SK-N-DZ (cell line): ENCODE measurements around the gene ARHGAP20.
"Not testable (repeated sequence)": the region's sequence is repeated elsewhere in the genome, so short reads cannot be mapped to it uniquely, and the experiment has no call there.

Experiments
- DNase-seq: peaks from one replicate; pipeline ENCODE4 v3.0.0-alpha.2; 2015; ENCODE audit warnings: low spot score

ARHGAP20 gene

GRCh38 chr11:110715541-110715940 is 3.3 kb upstream of the ARHGAP20 start:
- DNase-seq = no peak

DNA sequence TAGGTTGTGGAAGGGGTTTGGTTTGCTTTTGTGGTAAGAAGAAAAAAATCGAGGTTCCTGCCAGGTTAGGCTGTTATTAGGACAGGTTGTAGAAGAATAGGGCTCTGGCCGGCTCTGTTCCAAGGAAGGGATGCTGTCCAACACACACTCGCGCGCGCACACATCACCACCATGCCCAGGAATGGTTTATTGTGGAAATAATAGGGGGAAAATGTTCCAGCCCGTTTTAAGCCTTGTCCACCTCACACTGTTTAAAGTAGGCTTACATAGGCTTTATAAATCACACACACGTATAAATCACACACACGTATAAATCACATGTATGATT is 1.2 kb upstream of the ARHGAP20 start:
- DNase-seq = no peak

DNA sequence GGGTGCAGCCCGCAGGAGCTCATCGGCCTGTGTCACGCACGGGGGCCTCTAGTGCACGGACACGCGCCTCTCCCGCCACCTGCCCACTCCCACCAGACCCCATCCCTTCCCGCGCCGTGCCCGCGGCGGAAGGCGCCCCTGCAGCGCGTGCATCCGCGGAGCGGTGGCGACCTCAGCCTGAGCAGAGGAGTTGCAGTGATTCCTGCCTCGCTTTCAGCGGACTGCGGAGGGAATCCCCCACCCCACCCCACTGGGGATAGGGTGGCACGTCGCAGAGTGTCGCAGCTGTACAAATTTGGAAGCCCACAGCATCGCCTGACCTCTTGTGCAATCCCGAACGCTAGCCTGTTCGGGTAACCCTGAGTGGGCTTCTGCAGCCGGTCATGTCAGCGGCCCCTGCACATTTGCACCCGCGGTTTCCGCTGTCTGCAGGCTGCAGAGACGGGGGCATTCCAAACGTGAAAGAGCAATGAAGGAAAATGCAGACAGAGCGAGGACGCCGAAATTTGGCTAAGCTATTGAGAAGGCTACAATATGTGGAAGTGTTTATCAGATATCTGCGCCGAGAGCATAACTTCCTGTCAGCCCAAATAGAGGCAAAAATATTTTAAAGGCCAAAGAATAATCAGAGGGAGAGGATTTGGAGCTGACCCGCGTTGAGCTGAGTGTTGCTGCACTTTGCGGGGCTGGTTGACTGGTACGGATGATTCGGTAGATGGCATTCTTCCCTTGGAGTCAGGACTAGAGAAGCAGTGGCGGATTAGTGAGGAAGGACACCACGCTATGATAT is 617 bp upstream of the ARHGAP20 start:
- peak; percentile 12 for DNase-seq

- DNase-seq = no peak
These were observed 825 bp downstream of the ARHGAP20 start for GRCh38 chr11:110711448-110711775.

DNA sequence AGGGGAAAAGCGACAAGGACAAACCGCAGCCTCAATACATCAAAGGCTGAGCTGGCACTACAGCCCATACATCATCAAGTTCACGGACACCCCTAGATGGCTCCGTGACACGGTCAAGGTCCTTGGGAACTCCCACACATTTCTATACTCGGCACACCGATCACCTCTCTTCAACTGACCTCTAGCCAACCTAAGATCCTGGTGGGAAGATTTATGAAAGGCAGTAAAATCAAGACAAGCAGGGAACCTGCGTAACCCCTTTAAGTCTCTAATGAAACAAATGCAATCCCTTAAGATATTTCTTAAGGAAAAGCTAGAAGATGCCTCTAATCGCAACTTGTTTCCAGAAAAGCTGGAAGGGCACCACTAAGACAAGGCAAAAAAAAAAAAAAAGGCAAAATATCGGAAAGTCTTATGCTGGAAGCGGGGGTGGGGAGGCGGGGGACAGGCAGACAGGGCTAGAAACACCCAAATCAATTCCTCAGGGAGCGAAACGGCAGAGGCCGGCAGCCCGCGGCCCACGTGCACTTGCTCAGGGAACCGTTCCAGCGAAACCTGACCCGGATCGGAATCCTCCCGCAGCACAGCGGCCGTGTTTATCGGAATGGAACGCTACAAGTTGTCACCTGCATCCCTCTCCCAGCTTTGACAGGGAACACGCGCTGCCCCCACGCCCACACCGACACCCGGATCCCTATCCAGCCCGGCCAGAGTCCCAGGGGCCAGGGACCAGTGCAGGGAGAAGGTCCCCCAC is 1.4 kb downstream of the ARHGAP20 start:
- DNase-seq = no peak

GRCh38 chr11:110704210-110704864 is 7.9 kb downstream of the ARHGAP20 start:
- DNase-seq = no peak

DNA sequence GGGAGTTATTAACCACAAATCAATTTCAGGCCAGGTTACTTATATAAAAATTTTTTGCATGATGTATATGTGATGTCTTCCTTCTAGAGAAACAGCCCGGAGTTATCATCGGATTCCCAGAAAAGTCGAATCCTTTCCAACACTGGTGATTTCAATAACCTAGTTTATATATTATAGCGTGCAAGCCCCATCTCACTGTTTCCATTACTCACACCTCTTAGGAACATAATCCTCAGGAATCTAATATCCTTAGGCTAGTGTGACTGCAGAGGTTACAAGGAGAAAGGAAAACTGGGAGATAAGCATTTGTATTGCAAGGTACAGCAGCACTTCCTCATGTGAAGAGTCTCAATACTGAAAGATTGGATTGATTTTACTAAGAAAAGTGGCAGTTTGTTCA is 20.3 kb downstream of the ARHGAP20 start:
- no peak for DNase-seq

GRCh38 chr11:110689306-110689705 is 22.9 kb downstream of the ARHGAP20 start:
- DNase-seq = no peak

DNA sequence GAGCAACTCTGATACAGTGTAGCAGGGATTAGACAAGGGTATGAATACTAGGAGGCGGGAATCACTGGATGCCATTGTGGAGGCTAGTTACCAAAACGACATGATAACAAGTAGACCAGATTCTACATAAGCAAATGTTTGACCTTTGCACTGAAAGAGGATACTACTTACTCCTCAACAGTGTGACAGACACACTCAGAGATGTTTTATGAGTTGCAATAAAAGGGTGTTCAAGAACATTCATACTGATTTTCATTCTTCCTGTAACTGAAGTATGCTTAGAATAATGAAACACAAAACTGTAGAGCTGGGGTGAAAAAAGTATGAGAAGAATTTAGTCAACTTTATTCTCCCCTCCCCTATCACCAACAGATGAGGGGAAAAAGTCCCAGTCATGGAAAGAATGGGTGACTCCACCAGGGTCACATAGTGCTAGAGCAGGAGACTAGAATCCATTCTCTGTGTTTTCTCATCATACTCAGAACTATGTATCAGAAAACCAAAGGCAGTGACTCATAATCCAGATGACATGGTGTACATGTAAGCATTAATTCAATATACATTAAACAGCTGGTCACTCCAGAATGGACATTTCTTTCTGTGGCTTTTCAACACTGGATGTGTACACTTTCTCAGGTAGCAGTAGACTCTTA is 32.8 kb downstream of the ARHGAP20 start:
- no peak for DNase-seq

DNA sequence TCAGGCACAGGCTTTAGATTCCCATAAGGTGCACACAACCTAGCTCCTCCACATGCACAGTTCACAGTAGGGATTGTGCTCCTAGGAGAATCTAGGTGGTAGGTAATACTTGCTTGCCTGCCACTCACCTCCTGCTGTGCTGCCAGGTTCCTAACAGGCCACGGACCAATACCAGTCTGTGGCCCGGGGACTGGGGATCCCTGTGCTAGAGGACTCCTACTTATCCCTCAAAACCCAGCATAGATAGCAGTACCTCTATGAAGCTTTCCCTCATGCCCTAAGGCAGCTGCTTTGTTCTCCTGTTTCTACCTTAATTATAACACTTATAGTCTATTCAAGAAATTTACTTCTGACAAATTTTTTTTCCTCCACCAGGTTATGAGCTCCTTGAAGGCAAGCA is 36.7 kb downstream of the ARHGAP20 start:
- DNase-seq = no peak

GRCh38 chr11:110665689-110666465 is 46.4 kb downstream of the ARHGAP20 start:
- no peak for DNase-seq

- DNase-seq = no peak
These were observed 56.3 kb downstream of the ARHGAP20 start for GRCh38 chr11:110655967-110656366.

DNA sequence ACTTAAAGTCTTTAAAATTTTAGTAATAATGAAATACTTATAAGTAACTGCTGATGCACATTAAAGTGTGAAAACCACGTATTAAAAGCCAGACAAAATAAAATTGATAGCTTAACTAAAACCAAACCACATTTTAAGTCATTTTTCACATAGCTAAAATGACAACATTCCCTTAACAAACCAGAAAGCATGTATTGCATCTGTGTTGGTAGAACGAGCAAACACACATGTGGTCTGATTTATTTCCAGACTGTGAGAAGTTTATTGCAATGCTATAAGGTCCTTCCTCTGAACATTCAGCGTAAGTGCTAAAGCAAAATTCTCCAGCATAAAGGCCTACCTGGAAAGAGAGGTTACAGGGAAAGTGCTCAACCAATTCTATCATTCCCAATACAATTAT is 57.8 kb downstream of the ARHGAP20 start:
- DNase-seq = no peak

DNA sequence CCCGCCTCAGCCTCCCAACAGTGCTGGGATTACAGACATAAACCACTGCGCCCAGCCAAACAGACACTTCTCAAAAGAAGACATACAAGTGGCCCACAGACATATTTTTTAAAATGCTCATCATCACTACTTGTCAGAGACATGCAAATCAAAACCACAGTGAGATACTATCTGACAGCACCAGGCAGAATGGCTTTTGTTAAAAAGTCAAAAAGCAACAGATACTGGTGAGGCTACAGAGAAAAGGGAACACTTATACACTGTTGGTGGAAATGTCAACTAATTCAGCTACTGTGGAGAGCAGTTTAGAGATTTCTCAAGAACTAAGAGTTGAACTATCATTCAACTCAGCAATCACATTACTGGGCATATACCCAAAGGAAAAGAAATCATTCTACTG is 67.0 kb downstream of the ARHGAP20 start:
- no peak for DNase-seq

DNA sequence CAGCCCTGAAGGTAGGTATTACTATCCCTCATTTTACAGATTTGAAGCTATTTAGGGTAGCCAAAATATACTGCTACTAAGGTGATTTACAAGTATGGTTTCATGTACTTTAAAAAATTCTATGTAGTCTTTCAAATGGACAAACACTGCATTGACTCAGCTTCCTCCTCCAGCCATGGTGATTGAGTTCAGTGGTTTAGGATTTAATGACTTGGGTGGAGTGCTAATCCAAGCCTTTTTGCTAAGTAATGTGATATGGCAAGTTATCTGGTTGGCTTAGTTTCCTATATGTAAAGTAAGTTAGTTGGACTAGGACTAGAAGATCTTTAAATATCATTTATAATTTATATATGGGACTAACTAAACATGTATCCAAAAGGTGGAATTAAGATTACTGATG is 77.9 kb downstream of the ARHGAP20 start:
- no peak for DNase-seq

DNA sequence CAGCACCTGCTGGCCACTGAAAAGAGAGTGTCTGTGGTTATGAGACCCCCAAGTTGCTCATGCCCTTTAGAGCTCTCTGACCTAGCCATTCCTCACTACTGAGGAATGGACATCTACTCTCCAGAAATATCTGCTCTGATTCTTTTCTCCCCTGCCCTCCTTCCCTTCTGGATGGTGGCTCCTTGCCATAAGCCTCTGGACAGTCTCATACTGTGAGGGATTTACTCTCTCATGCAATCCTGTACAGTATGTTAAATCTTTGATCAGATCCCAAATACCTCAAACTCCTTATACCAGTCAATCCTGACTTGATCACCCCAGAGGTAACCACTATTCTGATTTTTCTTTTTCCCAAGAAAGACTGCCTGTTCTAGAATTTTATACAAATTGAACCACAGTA is 80.7 kb downstream of the ARHGAP20 start:
- no peak for DNase-seq

- no peak for DNase-seq
These were observed 82.6 kb downstream of the ARHGAP20 start for GRCh38 chr11:110629594-110629993.

DNA sequence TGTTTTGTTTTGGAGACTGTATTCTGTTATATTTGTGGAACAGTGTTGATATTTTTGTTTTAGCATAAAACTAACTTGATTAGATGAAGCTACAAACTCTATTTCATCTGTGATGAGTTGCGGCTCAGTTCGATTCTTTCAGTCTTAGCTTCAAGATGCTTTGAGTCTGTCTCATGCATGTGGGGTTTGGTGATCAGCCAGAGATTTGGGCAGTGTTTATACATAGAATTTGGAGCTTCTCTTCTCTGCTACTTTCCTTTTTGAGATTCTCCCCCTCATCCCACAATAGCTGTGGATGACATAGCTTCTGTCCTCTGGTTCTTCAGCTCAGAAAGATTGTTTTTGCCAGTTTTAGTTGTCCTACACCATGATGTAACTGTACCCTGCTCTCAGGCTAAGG is 90.4 kb downstream of the ARHGAP20 start:
- no peak for DNase-seq

GRCh38 chr11:110619366-110619765 is 92.9 kb downstream of the ARHGAP20 start:
- not testable (repeated sequence) for DNase-seq

GRCh38 chr11:110614031-110614430 is 98.2 kb downstream of the ARHGAP20 start:
- no peak for DNase-seq

GRCh38 chr11:110613197-110613918 is 98.9 kb downstream of the ARHGAP20 start:
- DNase-seq = no peak
